Stimulated activated CD8-positive, alpha-beta memory T cell treated with anti-CD3 and anti-CD28 coated beads, Interleukin-2, amount 100 ng/mL, for 1 hour (primary cell): ENCODE data around the gene IDS.
"Not testable (repeated sequence)": the region's sequence is repeated elsewhere in the genome, so short reads cannot be mapped to it uniquely, and the experiment has no call there.

Experiments
- DNase-seq, 2 donors: peaks; one replicate each; pipeline ENCODE4 v3.0.0-alpha.2; 2020; ENCODE audit warnings: low read depth in 2 of 2

The IDS gene, protein sequence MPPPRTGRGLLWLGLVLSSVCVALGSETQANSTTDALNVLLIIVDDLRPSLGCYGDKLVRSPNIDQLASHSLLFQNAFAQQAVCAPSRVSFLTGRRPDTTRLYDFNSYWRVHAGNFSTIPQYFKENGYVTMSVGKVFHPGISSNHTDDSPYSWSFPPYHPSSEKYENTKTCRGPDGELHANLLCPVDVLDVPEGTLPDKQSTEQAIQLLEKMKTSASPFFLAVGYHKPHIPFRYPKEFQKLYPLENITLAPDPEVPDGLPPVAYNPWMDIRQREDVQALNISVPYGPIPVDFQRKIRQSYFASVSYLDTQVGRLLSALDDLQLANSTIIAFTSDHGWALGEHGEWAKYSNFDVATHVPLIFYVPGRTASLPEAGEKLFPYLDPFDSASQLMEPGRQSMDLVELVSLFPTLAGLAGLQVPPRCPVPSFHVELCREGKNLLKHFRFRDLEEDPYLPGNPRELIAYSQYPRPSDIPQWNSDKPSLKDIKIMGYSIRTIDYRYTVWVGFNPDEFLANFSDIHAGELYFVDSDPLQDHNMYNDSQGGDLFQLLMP

DNA sequence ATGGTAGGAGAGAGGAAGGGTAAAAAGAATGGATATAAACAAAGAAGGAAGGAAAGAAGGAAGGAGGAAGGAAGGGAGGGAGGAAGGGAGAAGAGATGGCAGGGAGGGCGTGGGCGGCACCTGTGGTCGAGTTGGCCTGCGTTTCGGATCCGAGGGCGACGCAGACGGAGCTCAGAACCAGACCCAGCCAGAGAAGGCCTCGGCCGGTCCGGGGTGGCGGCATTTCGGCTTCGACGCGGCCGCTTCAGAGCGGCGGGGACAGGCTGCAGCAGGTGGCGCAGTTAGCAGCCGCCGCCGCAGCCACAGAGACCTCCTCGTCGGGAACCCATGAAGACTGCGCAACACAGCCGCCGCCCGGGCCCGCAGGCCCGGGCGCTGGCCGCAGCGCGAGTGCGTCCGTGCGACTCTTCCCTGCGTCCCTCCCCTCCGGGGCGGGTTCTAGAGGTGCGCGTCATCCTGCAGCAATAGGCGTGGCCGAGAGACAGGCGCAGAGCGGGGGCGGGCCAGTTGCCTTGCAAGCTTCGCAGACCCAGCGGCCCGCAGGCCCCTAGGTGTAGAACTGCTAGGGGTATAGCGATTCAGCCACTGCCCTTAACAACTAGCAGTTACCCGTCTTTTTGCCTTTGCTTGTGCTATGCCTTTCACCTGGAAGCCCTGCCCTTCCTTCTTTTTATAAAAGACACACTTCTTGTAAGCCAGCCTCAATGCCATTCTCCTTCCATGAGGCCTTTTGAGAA, at the start of gene IDS:
Gene IDS (minus strand): TSS at position 392 of the 737 bp plus-strand sequence. CDS start 169 bp downstream, at position 223.
- peak; percentile 67 to 79 for DNase-seq

DNA sequence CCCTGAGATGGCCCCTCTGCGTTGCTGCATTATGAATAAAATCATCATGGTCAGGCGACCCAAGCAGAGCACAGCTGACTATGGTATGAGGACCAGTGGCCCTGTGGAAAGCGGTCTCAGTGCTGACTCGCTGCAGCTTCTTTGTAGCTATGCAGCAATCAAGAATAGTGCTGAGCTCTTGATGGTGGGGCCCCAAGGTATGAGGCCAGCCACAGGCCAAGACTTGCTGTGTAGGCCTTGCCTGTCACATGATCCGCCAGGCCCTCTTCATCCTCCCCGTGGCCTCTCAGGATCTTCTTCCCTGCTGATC, 46.8 kb upstream of the IDS start:
- not testable (repeated sequence) for DNase-seq

DNA sequence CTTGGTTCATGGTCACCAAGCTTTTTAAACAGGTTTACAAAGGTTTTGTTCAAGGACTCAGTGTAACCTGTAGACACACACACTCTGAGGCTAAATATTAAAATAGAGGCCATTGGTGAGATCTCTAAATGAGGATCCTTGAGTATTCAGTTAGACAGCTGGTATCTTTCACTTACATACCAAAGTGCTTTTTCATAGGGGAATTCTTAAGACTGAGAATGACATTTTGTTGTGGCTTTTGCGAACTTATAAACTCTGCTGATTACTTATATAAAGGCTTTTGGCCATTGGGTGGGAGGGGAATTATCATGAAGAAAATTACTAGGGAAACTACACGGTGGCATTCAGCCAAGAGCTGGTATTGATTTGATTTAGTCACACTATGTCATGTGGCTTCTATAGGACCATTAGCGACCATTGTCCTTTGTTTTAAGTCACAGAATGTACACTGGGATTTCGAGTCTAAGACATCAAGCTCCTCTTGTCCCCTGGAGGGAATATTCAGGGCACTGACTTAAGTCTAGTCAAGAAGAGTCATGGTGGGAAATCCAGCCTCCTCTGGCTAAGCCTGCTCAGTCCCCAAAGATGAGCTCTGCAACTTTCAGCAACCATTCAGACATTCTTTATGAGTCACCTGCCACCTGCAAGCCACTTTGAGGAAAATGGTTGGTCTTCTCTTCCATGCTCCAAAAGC, 46.3 kb upstream of the IDS start:
- DNase-seq: not testable (repeated sequence)

DNA sequence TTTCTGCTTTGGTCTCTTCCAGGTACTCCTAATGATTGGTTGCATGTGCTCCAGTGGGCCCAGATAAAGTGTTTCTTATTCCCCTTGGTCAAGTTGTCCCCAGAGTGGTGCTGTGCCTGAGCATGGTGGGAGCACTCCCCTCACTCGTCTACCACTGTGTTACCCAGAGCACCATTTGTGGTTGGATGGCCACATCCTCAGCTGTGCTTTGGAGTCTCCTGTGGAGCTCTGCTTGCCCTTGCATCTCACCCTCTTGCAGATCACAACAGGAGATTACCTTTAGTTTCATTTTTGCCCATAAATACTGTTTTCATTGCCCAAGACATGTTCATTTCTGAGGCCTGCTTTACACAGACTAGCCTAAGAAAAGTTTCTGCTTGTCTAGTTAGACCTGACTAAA, 45.3 kb upstream of the IDS start:
- not testable (repeated sequence) for DNase-seq

DNA sequence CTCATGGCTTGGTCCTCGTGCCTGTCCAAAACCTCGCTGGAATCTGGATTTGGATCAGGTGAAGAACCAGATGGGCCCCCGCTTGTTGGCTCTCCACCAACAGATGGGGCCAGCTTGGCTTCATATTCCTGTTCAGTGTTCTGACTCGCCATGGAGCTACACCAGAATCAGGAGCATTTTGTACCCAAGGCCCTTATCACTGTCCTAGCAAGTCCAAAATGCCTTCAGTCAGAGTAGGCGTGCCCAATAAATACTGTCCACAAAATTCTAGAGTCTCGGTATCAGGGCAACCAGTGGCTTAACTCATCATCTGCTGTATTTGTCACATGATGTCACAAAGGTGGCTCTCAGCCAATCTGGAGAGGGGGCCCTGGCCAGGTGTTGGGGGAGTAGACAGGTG, 44.6 kb upstream of the IDS start, which contains the start of gene HSFX3:
Gene HSFX3 (minus strand): TSS at position 224 of the 400 bp plus-strand sequence. CDS start 72 bp downstream, at position 152.
- DNase-seq: not testable (repeated sequence)

DNA sequence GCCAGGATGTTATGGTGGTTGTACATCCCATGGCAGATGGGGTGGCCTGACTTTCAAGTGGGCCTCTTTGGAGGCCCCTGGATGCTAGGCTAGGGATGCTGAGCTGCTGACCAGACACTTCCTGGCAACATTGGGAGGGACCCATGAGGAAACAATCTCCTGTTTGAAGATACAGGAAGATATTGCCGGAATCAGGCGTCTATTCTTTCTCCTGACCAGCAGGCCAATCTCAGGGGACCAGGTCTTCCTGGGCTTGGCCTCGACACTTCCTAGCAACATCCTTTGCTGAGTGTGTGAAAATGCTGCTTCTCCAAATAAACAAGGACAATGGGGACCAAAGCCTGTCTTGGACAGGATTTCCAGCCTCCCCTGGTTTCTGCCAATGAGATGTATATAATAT, 42.7 kb upstream of the IDS start:
- not testable (repeated sequence) for DNase-seq

DNA sequence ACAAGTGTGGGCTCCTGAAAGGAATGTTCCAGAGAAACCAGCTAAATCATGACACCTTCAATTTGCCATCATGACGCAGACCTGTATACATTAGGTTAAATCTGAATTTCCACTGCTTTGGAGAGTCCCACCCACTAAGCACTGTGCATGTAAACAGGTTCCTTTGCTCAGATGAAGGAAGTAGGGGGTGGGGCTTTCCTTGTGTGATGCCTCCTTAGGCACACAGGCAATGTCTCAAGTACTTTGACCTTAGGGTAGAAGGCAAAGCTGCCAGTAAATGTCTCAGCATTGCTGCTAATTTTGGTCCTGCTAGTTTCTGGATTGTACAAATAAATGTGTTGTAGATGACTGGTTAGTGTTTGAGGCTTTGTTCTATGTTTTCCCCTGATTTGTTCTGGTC, 41.9 kb upstream of the IDS start:
- not testable (repeated sequence) for DNase-seq

DNA sequence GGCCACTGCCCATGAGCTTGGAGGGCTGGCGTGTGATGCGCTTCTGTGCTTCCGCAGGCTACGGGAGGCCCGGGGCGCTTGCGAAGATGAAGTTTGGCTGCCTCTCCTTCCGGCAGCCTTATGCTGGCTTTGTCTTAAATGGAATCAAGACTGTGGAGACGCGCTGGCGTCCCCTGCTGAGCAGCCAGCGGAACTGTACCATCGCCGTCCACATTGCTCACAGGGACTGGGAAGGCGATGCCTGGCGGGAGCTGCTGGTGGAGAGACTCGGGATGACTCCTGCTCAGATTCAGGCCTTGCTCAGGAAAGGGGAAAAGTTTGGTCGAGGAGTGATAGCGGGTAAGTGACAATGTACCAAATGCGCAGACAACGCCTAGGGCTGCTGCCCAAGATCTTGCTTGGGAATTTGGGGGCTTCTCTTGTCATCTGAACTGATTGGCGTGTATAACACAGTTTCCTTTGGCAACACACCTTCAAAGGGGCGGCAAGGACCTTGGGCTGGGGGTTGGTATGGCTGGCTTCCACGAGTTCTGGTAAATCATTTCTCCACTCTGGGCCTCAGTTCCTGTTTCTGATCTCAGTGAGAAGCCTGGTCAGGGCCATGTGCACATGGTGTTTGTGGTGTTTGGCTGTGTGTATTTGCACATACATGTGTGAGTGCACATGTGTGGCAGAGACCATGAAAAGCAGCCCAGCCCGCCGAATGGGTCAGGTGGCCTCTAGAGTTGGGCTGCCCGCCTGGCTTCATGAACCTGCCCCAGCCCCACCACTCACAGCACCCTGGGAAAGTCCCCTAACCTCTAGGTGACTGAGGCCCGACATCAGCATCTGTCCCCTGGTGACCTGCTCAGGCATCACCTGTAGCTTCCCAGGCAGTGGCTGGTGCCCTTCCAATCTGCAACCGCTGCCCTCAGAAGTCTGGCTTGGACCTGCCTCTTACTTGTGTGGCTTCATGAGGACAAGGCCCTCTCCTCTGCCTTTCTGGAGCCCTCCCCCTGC, 40.7 kb upstream of the IDS start:
- not testable (repeated sequence) for DNase-seq

DNA sequence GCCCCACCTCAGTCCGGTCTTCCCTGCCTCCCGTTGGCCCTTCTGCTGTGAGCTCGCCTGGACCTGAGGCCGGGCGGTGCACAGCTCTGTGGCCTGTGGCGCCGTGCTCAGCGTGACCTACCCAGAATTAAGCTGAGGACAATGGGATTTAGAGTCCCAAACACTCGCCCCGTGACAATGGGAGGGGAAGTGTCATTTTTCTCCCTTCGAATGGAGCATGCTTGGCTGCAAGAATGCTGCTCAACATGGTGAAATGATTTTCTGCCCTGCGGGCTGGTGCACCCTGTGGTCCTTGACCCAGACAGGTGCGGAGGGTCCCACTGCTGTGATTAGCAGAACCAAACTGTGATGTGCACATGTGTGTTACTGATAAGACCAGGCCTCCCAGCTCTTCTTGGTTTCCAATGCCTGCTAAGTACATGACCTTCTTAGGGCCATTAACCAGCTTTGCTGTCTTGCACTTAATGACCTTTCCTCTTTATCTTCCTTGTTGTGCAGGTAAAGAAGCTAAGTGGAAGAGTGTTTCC, 36.5 kb upstream of the IDS start:
- no peak for DNase-seq

DNA sequence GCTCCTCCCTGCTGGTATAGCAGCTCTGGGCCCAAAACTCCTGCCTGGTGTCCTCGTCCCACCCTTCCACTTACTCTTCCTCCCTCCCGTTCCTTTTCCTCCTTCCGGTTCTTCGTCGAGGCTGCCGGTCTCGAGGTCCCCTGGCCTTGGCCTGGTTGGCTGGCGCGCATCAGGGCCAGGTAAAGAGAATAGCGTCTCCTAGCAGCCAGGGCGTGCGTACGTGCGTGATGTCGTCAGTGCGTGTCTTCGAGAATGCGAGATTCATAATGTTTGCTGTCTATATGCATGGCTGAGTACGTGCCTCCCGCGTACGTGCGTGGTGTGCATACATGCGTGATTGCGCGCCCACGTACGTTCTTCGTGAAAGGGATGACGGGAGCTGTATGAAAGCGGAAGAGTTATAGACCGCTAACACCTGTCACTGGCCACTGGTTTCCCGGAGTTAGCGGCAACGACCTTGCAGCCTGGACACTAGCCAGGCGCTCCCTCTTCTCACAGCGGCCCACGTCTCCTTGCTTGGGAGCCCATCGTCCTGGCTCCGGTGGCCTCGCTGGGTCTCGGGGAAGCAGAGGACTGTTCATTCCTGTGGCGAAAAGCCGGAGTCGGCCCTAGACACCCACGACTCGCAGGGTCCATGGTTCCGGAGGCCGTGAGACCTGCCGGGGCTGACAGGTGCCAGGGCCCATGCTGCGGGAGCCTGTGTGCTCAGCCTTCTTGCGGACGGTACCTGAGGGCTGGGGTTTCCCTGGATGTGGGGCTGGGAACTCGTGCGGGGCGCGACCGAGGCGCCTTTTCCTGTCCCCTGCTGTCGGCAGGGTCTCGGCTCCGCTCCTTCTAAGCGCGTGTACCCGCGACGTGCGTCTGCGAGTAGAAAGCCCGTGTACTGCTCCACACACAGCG, 35.8 kb upstream of the IDS start, which contains the start of gene EOLA1:
Gene EOLA1 (plus strand): TSS at position 392 of the 900 bp plus-strand sequence. CDS start 4,619 bp downstream, outside the sequence.
- DNase-seq: peak; percentile 72 to 73

DNA sequence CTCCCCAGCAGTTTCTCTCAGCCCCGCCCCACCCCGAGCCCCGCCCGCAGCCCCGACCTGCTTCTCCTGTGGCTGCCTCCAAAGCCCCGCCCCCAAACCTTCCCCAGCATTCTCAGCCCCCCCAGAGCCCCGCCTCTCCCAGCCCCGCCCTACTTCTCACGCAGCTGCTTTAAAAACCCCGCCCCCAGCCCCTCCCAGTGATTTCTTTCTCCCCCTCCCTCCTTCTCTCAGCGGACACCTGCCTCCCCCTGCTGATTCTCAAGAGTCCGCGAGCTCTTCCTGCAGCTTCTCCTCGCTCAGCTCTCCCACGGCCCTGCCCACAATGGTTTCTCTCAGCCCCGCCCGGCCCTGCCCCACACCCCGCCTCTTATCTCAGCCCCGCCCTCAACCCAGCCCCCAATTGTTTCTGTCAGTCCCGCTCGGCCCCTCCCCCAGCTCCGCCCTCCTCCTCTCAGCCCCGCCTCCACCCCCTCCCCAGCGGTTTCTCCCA, 35.1 kb upstream of the IDS start:
- peak; percentile 70 to 88 for DNase-seq

DNA sequence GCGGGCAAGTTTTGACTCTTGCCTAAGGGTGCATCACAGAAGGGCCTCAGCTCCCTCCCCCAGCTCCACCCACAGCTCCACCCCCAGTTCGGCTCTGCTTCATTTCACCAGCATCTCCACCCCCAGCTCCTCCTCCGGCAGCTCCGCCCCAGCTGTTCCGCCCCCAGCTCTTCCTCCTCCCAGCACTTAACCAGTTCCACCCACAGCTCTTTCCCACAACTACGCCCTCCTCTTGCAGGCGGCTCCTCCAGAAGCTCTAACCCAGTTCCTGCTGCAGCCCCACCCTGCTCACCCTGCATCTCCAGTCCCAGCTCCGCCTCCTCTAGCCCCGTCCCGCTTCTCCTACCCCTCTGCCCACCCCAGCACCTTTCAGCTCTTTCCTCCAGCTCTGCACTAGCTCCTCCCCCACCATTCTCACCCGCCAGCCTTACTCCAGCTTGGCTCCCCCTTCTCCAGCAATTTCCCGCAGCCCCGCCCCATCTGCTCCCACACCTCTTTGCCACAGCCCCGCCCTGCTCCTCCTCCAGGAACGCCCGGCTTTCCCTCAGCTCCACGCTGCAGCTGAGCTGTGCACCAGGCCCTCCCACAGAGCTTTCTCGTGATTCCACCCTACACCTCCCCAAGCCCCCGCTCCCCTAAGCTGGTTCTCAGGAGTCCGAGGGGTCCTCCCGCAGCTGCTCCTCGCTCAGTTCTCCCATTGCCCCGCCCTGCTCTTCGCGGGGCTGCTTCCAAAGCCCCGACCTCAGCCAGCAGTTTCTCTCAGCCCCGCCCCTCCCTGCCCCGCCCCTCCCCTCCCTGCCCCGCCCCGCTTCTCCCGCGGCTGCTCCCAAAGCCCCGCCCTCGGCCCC, 34.4 kb upstream of the IDS start:
- peak; percentile 50 to 75 for DNase-seq

DNA sequence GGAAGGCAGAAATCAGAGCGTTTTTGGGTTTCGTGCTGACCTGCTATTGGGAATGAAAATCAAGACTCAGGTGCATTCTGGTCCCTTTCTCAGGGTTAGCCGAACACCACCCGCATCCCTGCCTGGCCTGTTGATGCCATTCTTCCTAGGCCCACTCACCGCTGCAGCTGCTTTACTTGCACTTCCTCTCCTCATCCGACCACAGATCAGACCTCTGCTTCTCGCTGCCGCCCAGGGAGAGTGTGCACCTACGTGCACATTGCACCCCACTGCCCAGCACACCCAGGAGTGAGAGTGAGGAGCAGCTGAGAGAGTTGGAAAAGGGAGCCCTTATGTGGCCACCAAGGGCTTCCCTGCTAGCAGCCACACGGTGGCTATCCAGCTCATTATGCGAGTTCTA, 32.4 kb upstream of the IDS start:
- DNase-seq: not testable (repeated sequence)

DNA sequence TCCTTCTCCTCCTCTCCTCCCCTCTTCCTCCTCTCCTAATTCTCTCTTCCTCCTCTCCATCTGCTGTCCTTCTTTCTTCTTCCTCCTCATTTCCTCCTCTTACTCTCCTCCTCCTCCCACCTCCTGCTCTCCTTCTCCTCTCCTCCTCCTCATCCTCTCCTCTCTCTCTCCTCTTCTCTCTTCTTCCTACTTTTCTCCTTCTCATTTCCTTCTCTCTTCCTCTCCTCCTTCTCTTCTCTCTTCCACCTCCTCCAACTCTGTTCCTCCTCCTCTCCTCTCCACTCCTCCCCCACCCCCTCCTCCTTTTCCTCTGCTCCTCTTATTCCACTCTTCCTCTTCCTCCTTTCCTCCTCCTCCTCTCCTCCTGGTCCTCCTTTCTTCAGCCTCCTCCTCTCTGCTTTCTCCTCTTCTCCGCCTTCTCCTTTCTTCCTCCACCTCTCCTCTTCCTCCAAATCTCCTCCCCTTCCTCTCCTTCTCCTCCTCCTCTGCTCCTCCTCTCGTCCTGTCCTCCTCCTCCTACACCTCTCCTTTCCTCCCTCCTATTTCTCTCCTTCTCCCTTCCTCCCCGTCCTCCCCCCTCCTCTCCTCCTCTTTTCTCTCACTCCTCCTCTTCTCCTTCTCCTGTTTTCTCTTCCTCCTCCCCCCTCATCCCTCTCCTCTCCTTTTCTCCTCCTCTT, 30.0 kb upstream of the IDS start:
- not testable (repeated sequence) for DNase-seq

DNA sequence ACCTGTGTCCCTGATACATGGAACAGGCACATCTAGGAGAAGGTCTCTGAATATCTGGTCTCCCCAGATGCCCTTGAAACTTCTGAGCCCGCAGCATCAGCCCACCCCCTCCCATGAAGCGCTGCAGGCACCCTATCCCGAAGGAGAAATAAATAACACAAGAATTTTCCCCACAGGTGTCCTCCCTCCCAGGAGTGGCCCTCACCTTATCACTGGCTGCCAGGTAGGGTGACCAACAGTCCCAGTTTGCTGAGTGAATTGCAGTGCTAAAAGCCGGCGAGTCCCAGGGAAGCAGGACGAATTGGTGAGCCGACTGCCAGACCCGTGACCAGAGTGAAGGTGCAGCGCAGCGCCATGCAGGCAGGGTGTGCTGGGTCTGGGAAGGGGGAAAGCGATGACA, 28.9 kb upstream of the IDS start:
- not testable (repeated sequence) for DNase-seq

DNA sequence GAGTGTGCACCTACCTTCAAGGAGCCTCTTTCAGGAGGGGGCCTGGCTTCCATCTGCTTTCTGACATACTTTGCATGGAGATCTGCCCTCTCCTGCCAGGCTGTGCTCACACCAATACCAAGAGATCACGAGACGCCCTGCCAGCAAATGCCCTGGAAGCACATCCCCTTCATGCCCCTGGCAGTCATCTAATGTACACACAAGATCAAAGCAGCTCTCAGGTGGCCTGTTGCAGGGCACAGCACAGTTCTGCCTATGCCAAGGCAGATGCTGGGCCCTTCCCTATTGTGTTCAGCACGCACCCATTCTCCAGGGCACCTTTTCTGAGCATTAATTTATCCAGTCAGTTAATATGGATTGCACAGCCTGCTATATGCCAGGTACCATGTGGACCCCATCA, 27.8 kb upstream of the IDS start:
- DNase-seq: not testable (repeated sequence)

DNA sequence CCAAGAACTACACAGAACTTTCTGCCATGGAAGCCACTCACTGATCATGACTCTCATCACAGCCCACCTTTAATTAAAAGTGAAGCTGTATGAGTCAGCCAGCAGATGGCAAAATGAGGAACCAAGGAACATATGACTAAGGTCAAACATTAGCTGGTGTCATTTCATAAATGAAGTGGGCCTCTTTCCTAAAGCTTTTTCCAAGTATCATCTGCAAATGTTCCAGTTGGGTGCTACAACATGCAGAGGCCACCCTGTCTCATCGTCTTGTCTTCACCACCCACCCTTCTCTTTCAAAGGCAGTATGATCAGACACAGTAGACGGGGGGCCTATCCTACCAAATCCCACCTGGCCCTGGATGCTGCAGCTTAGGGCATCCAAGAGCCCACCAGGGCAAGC, 26.5 kb upstream of the IDS start:
- no peak for DNase-seq

DNA sequence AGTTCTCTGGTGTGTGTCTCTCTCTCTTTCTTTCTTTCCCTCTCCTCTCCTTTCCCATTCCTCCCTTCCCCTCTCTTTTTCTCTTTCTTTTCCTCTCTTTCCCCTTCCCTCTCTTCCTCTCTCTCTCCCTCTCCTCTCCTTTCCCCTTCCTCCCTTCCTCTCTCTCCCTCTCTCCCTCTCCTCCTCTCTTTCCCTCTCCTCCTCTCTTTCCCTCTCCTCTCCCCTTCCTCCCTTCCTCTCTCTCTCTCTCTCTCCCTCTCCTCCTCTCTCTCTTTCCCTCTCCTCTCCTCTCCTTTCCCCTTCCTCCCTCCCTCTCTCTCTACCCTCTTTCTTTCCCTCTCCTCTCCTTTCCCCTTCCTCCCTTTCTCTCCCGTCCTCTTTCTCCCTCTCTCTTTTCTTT, 23.3 kb upstream of the IDS start:
- DNase-seq: no peak
